Loucy (cell line): ENCODE measurements around the gene AKR1A1.

Source experiments
- H2AFZ ChIP-seq: fragments of 200-600 bp; sonication (generic); 2 replicates; pipeline ENCODE4 v1.6.0; 2016; ENCODE audit warnings: antibody characterized with exemption, mild to moderate bottlenecking, low read length, moderate library complexity
- H3F3A ChIP-seq: fragments of 200-600 bp; 2 replicates; pipeline ENCODE4 v1.6.0; 2016; ENCODE audit warnings: antibody characterized with exemption, low read depth, mild to moderate bottlenecking
- H3K27me3 ChIP-seq: fragments of 200-600 bp; sonication (generic); 2 replicates; pipeline ENCODE4 v1.6.1; 2014; ENCODE audit warnings: low read length, mild to moderate bottlenecking; ENCODE audit not compliant: insufficient read depth, poor library complexity, severe bottlenecking
- H3K36me3 ChIP-seq: fragments of 200-600 bp; sonication (generic); 2 replicates; pipeline ENCODE4 v1.6.1; 2016; ENCODE audit warnings: low read length; ENCODE audit not compliant: insufficient read depth
- H3K4me1 ChIP-seq: fragments of 200-600 bp; sonication (generic); 2 replicates; pipeline ENCODE4 v1.5.1; 2014; ENCODE audit warnings: low read length, mild to moderate bottlenecking; ENCODE audit not compliant: insufficient read depth, poor library complexity, severe bottlenecking
- H3K4me2 ChIP-seq: fragments of 200-600 bp; sonication (generic); 2 replicates; pipeline ENCODE4 v1.6.0; 2014; ENCODE audit warnings: antibody characterized with exemption, low read length, low read depth, mild to moderate bottlenecking; ENCODE audit not compliant: poor library complexity, severe bottlenecking
- H3K4me3 ChIP-seq: fragments of 200-600 bp; sonication (generic); 2 replicates; pipeline ENCODE4 v1.5.1; 2014; ENCODE audit warnings: low read length, mild to moderate bottlenecking, mixed read lengths; ENCODE audit not compliant: poor library complexity, severe bottlenecking
- H3K79me2 ChIP-seq: fragments of 200-600 bp; sonication (generic); 2 replicates; pipeline ENCODE4 v1.6.1; 2014; ENCODE audit warnings: low read length; ENCODE audit not compliant: insufficient read depth
- H3K9ac ChIP-seq: fragments of 200-600 bp; sonication (generic); 2 replicates; pipeline ENCODE4 v1.6.0; 2014; ENCODE audit warnings: mild to moderate bottlenecking, low read depth, low read length, moderate library complexity; ENCODE audit not compliant: poor library complexity, severe bottlenecking
- H3K9me2 ChIP-seq: fragments of 200-600 bp; sonication (generic); replicated peaks from 2 replicates; pipeline ENCODE4 v1.6.1; 2016; ENCODE audit warnings: low read depth, low read length, mixed read lengths
- H3K9me3 ChIP-seq: fragments of 200-600 bp; sonication (generic); 2 replicates; pipeline ENCODE4 v1.6.1; 2014; ENCODE audit warnings: mild to moderate bottlenecking, antibody characterized with exemption, low read length, low read depth; ENCODE audit not compliant: insufficient read depth
- H4K20me1 ChIP-seq: fragments of 200-600 bp; sonication (generic); 2 replicates; pipeline ENCODE4 v1.6.0; 2014; ENCODE audit warnings: antibody characterized with exemption, low read length, mild to moderate bottlenecking; ENCODE audit not compliant: insufficient read depth, poor library complexity, severe bottlenecking
- EZH2phosphoT487 ChIP-seq: fragments of 200-600 bp; IDR thresholded peaks from 2 replicates; pipeline ENCODE4 v1.6.1; 2018; ENCODE audit warnings: antibody characterized with exemption, mild to moderate bottlenecking, moderate library complexity, borderline replicate concordance
- TF ChIP-seq, protein P1 (sequence below): fragments of 200-600 bp; sonication (generic); conservative IDR thresholded peaks from 2 replicates; pipeline ENCODE4 v1.5.1; 2014; ENCODE audit warnings: mild to moderate bottlenecking, antibody characterized with exemption, low read length

Gene AKR1A1

DNA sequence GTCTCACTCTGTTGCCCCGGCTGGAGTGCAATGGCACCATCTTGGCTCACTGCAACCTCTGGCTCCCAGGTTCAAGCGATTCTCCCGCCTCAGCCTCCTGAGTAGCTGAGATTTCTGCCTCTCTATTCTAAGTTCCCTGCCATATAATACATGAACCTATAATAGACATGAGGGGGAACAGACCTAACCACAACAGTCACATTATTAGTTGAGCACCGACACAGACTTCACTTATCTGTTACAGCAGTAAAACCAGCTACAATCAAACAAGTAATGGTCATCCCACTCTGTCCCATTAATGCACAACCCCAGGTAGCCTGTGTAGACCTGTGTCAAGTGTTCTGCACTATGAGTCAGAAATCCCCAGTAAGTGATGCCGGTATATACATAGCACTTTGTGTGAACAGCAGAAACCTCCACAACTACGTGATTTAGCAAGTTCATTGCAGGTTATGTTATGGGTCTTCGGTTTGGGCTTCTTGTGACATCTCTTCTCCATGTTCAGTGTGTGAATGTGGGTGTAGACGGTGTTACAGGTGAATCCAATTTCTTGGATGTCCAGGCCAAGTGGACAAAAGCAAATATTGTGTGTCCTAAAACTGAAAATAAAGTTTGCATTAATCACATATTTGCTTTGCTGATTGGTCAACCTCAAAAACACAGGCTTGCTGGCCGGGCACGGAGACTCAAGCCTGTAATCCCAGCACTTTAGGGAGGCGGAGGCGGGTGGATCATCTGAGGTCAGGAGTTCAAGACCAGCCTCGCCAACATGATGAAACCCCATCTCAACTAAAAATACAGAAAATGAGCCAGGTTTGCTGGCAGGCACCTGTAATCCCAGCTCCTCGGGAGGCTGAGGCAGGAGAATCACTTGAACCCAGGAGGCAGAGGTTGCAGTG, 46.9 kb upstream of the AKR1A1 start:
- Histone ChIP-seq H3K9me2 (no peaks in the 10 kb centered on the region), H3K4me1 (peaks cover 21% of the 10 kb centered on the region), H3K27me3 (no peaks in the 10 kb centered on the region), H3K4me2 (no peak overlapping the region), H3K79me2 (peaks cover 8% of the 10 kb centered on the region; the same call in 1 of the 2 replicates), H4K20me1 (no peaks in the 10 kb centered on the region), H2AFZ (no peak overlapping the region), H3K9ac (no peak overlapping the region), H3F3A (no peaks in the 10 kb centered on the region), H3K36me3 (peaks cover 1% of the 10 kb centered on the region; the same call in 1 of the 2 replicates), H3K9me3 (no peaks in the 10 kb centered on the region), H3K4me3 (no peak overlapping the region)
- TF ChIP-seq EZH2phosphoT487: no peak
- TF ChIP-seq, protein P1, sequence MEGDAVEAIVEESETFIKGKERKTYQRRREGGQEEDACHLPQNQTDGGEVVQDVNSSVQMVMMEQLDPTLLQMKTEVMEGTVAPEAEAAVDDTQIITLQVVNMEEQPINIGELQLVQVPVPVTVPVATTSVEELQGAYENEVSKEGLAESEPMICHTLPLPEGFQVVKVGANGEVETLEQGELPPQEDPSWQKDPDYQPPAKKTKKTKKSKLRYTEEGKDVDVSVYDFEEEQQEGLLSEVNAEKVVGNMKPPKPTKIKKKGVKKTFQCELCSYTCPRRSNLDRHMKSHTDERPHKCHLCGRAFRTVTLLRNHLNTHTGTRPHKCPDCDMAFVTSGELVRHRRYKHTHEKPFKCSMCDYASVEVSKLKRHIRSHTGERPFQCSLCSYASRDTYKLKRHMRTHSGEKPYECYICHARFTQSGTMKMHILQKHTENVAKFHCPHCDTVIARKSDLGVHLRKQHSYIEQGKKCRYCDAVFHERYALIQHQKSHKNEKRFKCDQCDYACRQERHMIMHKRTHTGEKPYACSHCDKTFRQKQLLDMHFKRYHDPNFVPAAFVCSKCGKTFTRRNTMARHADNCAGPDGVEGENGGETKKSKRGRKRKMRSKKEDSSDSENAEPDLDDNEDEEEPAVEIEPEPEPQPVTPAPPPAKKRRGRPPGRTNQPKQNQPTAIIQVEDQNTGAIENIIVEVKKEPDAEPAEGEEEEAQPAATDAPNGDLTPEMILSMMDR: no peak

DNA sequence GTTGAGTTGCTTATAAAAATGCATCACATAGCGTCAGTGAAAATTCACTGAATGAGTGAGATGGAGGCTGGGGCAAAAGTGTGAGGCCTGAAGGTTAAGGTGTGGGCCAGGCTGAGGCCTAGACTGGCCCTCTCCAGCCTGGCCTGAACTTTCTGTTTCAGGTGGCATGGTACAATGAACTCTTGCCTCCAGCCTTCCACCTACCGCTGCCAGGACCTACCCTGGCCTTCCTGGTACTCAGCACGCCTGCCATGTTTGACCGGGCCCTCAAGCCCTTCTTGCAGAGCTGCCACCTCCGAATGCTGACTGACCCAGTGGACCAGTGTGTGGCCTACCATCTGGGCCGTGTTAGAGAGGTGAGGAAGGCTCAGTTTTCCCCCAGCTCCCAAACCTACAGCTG, 43.4 kb upstream of the AKR1A1 start:
- Histone ChIP-seq H3K9ac (no peak overlapping the region), H4K20me1 (peaks cover 6% of the 10 kb centered on the region), H3K4me1 (no peaks in the 10 kb centered on the region), H3K4me3 (no peak overlapping the region), H3F3A (0 out of 2 replicates have a peak, but pooled peaks cover 4% of the 10 kb centered on the region), H3K36me3 (peaks cover 30% of the 10 kb centered on the region), H3K79me2 (peaks cover under 1% of the 10 kb centered on the region; the same call in 1 of the 2 replicates), H3K27me3 (no peaks in the 10 kb centered on the region), H2AFZ (no peak overlapping the region), H3K9me3 (no peaks in the 10 kb centered on the region), H3K9me2 (no peaks in the 10 kb centered on the region), H3K4me2 (no peak overlapping the region)
- TF ChIP-seq EZH2phosphoT487: no peak

- no peak overlapping the region for H3K4me2 ChIP-seq
- H3K36me3 ChIP-seq: peaks cover 34% of the 10 kb centered on the region
- no peak overlapping the region for H3K4me3 ChIP-seq
- H3F3A ChIP-seq: 0 out of 2 replicates have a peak, but pooled peaks cover 4% of the 10 kb centered on the region
- H3K4me1 ChIP-seq: no peaks in the 10 kb centered on the region
- H3K9me2 ChIP-seq: no peaks in the 10 kb centered on the region
- no peak overlapping the region for H3K9ac ChIP-seq
- peaks cover 6% of the 10 kb centered on the region for H4K20me1 ChIP-seq
- H3K79me2 ChIP-seq: peaks cover 4% of the 10 kb centered on the region; the same call in 1 of the 2 replicates
- TF ChIP-seq, protein P1: no peak
- no peak for TF ChIP-seq EZH2phosphoT487
- H3K27me3 ChIP-seq: no peaks in the 10 kb centered on the region
- no peaks in the 10 kb centered on the region for H3K9me3 ChIP-seq
- H2AFZ ChIP-seq: no peak overlapping the region
Observed at GRCh38 chr1:45507893-45508292, 42.7 kb upstream of the AKR1A1 start.
